GM23338 (cell line): ENCODE results near the gene NSD1.

Source experiments
- CREB1 ChIP-seq: fragments of 250-450 bp; sonication (Bioruptor Pico); IDR thresholded peaks from 2 replicates; pipeline ENCODE4 v1.5.0; 2020; ENCODE audit warnings: low read depth, mild to moderate bottlenecking, moderate library complexity
- EZH2 ChIP-seq: fragments of 200-600 bp; sonication (generic); IDR thresholded peaks from one replicate; pipeline ENCODE4 v1.8.0; 2017; ENCODE audit warnings: antibody characterized with exemption, mild to moderate bottlenecking, low read depth; ENCODE audit not compliant: unreplicated experiment
- EZH2phosphoT487 ChIP-seq: fragments of 200-600 bp; sonication (generic); IDR thresholded peaks from one replicate; pipeline ENCODE4 v1.8.1; 2018; ENCODE audit warnings: antibody characterized with exemption; ENCODE audit not compliant: unreplicated experiment
- JUNB ChIP-seq: IDR thresholded peaks from one replicate; pipeline ENCODE4 v1.6.1; 2016; ENCODE audit warnings: antibody characterized with exemption; ENCODE audit not compliant: unreplicated experiment
- NANOG ChIP-seq: IDR thresholded peaks from 2 replicates; pipeline ENCODE4 v1.6.1; 2016; ENCODE audit warnings: antibody characterized with exemption, borderline replicate concordance
- POLR2AphosphoS5 ChIP-seq: IDR thresholded peaks from 2 replicates; pipeline ENCODE4 v1.6.1; 2016; ENCODE audit warnings: antibody characterized with exemption, low read depth
- STAT1 ChIP-seq: IDR thresholded peaks from one replicate; pipeline ENCODE4 v1.6.1; 2016; ENCODE audit warnings: antibody characterized with exemption; ENCODE audit not compliant: unreplicated experiment
- ZNF114 ChIP-seq: fragments of 250-450 bp; sonication (Bioruptor Pico); IDR thresholded peaks from 2 replicates; pipeline ENCODE4 v1.5.0; 2020; ENCODE audit warnings: mild to moderate bottlenecking, moderate library complexity
- ZNF331 ChIP-seq: fragments of 250-450 bp; sonication (Bioruptor Pico); IDR thresholded peaks from 2 replicates; pipeline ENCODE4 v1.5.0; 2020; ENCODE audit warnings: low read depth, mild to moderate bottlenecking, moderate library complexity
- ZNF462 ChIP-seq: fragments of 250-450 bp; sonication (Bioruptor Pico); IDR thresholded peaks from 2 replicates; pipeline ENCODE4 v1.5.0; 2020; ENCODE audit warnings: mild to moderate bottlenecking, moderate library complexity
- TF ChIP-seq, protein P1 (sequence below), 2 experiments: fragments of 200-600 bp in 1 of 2; sonication (generic) in 1 of 2; conservative IDR thresholded peaks; 2 replicates each; pipeline versions ENCODE4 v1.5.1 to v1.6.1; 2016 to 2017; ENCODE audit warnings: antibody characterized with exemption in 2 of 2, low read depth in 2 of 2, mild to moderate bottlenecking in 2 of 2, moderate library complexity in 1 of 2
- TF ChIP-seq, protein P2 (sequence below): IDR thresholded peaks from one replicate; pipeline ENCODE4 v1.6.1; 2018; ENCODE audit warnings: antibody characterized with exemption; ENCODE audit not compliant: unreplicated experiment
- TF ChIP-seq, protein P3 (sequence below): IDR thresholded peaks from 2 replicates; pipeline ENCODE4 v1.6.1; 2016; ENCODE audit warnings: antibody characterized with exemption

DNA sequence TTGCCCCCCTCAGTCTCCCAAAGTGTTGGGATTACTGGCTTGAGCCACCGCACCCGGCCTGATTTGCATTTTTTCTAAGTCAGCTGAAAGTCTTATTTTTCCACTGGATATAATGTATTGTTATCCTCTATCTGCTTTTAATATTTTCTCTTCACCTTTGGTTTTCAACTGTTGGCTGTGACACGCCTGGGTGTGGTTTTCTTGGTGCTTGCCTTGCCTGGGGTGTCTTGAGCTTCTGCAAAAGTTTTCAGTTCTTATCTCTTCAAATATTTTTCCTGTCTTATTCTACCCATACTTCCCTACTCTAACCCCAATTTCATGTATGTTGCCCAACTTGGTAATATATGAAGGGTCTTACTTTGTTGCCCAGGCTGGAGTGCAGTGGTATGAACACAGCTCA, 182.4 kb downstream of the NSD1 start:
- TF ChIP-seq POLR2AphosphoS5 (no peak), EZH2 (no peak), JUNB (no peak), NANOG (no peak), CREB1 (no peak), EZH2phosphoT487 (no peak), ZNF331 (CRISPR knock-in tag) (no peak), ZNF462 (CRISPR knock-in tag) (no peak), STAT1 (no peak), ZNF114 (CRISPR knock-in tag) (no peak)
- TF ChIP-seq, protein P1, sequence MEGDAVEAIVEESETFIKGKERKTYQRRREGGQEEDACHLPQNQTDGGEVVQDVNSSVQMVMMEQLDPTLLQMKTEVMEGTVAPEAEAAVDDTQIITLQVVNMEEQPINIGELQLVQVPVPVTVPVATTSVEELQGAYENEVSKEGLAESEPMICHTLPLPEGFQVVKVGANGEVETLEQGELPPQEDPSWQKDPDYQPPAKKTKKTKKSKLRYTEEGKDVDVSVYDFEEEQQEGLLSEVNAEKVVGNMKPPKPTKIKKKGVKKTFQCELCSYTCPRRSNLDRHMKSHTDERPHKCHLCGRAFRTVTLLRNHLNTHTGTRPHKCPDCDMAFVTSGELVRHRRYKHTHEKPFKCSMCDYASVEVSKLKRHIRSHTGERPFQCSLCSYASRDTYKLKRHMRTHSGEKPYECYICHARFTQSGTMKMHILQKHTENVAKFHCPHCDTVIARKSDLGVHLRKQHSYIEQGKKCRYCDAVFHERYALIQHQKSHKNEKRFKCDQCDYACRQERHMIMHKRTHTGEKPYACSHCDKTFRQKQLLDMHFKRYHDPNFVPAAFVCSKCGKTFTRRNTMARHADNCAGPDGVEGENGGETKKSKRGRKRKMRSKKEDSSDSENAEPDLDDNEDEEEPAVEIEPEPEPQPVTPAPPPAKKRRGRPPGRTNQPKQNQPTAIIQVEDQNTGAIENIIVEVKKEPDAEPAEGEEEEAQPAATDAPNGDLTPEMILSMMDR (conservative IDR thresholded peaks at IDR 0.05; ENCODE audit: low read depth in 2 of 2) = no peak
- TF ChIP-seq, protein P2, sequence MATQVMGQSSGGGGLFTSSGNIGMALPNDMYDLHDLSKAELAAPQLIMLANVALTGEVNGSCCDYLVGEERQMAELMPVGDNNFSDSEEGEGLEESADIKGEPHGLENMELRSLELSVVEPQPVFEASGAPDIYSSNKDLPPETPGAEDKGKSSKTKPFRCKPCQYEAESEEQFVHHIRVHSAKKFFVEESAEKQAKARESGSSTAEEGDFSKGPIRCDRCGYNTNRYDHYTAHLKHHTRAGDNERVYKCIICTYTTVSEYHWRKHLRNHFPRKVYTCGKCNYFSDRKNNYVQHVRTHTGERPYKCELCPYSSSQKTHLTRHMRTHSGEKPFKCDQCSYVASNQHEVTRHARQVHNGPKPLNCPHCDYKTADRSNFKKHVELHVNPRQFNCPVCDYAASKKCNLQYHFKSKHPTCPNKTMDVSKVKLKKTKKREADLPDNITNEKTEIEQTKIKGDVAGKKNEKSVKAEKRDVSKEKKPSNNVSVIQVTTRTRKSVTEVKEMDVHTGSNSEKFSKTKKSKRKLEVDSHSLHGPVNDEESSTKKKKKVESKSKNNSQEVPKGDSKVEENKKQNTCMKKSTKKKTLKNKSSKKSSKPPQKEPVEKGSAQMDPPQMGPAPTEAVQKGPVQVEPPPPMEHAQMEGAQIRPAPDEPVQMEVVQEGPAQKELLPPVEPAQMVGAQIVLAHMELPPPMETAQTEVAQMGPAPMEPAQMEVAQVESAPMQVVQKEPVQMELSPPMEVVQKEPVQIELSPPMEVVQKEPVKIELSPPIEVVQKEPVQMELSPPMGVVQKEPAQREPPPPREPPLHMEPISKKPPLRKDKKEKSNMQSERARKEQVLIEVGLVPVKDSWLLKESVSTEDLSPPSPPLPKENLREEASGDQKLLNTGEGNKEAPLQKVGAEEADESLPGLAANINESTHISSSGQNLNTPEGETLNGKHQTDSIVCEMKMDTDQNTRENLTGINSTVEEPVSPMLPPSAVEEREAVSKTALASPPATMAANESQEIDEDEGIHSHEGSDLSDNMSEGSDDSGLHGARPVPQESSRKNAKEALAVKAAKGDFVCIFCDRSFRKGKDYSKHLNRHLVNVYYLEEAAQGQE = no peak
- TF ChIP-seq, protein P3, sequence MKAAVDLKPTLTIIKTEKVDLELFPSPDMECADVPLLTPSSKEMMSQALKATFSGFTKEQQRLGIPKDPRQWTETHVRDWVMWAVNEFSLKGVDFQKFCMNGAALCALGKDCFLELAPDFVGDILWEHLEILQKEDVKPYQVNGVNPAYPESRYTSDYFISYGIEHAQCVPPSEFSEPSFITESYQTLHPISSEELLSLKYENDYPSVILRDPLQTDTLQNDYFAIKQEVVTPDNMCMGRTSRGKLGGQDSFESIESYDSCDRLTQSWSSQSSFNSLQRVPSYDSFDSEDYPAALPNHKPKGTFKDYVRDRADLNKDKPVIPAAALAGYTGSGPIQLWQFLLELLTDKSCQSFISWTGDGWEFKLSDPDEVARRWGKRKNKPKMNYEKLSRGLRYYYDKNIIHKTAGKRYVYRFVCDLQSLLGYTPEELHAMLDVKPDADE = no peak
